Esophagus squamous epithelium (tissue), 4 donors: ENCODE results near the gene SPARCL1.

Experiments used
- POLR2A ChIP-seq, 4 donors: fragments of 450-650 bp; IDR thresholded peaks; one replicate each; pipeline ENCODE4 v1.6.1; 2017; ENCODE audit warnings: antibody characterized with exemption in 4 of 4, mild to moderate bottlenecking in 4 of 4, moderate library complexity in 3 of 4
- TF ChIP-seq, protein P1 (sequence below), 6 experiments: fragments of 450-650 bp in 4 of 6; fragments of 200-600 bp in 2 of 6; sonication (generic) in 2 of 6; IDR thresholded peaks; one replicate each; pipeline ENCODE4 v1.5.1; 2016 to 2019; ENCODE audit warnings: antibody characterized with exemption in 6 of 6, mild to moderate bottlenecking in 4 of 6, moderate library complexity in 4 of 6

- TF ChIP-seq, protein P1, sequence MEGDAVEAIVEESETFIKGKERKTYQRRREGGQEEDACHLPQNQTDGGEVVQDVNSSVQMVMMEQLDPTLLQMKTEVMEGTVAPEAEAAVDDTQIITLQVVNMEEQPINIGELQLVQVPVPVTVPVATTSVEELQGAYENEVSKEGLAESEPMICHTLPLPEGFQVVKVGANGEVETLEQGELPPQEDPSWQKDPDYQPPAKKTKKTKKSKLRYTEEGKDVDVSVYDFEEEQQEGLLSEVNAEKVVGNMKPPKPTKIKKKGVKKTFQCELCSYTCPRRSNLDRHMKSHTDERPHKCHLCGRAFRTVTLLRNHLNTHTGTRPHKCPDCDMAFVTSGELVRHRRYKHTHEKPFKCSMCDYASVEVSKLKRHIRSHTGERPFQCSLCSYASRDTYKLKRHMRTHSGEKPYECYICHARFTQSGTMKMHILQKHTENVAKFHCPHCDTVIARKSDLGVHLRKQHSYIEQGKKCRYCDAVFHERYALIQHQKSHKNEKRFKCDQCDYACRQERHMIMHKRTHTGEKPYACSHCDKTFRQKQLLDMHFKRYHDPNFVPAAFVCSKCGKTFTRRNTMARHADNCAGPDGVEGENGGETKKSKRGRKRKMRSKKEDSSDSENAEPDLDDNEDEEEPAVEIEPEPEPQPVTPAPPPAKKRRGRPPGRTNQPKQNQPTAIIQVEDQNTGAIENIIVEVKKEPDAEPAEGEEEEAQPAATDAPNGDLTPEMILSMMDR (IDR thresholded peaks at IDR 0.05): no peak
- TF ChIP-seq POLR2A (IDR thresholded peaks at IDR 0.05): no peak
These were observed 86.3 kb downstream of the SPARCL1 start for GRCh38 chr4:87442889-87443288.
